ENCODE measurements around the gene TAS2R38. TPM values are rescaled to one million over a fixed set of nuclear protein-coding genes. Genes with fewer than 3 reads are reported as not detected.
A peak's percentile ranks its signal among the peaks of the same experiment; 100 is the strongest.

The TAS2R38 gene
- total RNA-seq, 1 donor from 2014 or later, result not detected

GRCh38 chr7:141946796-141947195 lies 26.8 kb downstream of the TAS2R38 start, which contains the start of gene CLEC5A:
CLEC5A (minus strand) TSS chr7:141946974; CDS start chr7:141946292, 682 bp downstream.
- ATAC-seq (peak; percentile 24 to 41), DNase-seq (no peak)
- no peaks in the 10 kb centered on the region for H3K9me3 ChIP-seq
- H3K27me3 ChIP-seq (ENCODE audit: low read depth), result no peaks in the 10 kb centered on the region
- intact Hi-C loops (cut with DNase I), result no loop called here
- H3K4me3 ChIP-seq, result no peak within 1 kb of the TSS
- no peak within 1 kb of the TSS for H3K27ac ChIP-seq
- no peak for TF ChIP-seq CTCF (IDR thresholded peaks at IDR 0.05)
- H3K4me1 ChIP-seq, result no peaks in the 10 kb centered on the region
- no peaks in the 10 kb centered on the region for H3K36me3 ChIP-seq

- ATAC-seq, result peak; percentile 83
- H3K27ac ChIP-seq, result no peak overlapping the region
- H3K36me3 ChIP-seq, result no peaks in the 10 kb centered on the region
- no peaks in the 10 kb centered on the region for H3K4me1 ChIP-seq
- no peaks in the 10 kb centered on the region for H3K27me3 ChIP-seq (ENCODE audit: low read depth)
- no peak overlapping the region for H3K4me3 ChIP-seq
- intact Hi-C loops (cut with DNase I), result no loop called here
- DNase-seq, result no peak
- H3K9me3 ChIP-seq, result peaks cover 9% of the 10 kb centered on the region
- TF ChIP-seq CTCF (IDR thresholded peaks at IDR 0.05), result no peak
Measured at GRCh38 chr7:141945356-141945755, 28.2 kb downstream of the TAS2R38 start.

GRCh38 chr7:141944811-141945210 lies 28.8 kb downstream of the TAS2R38 start:
- Histone ChIP-seq H3K27me3 (ENCODE audit: low read depth) (no peaks in the 10 kb centered on the region), H3K27ac (no peak overlapping the region), H3K4me1 (no peaks in the 10 kb centered on the region), H3K4me3 (no peak overlapping the region), H3K9me3 (peaks cover 9% of the 10 kb centered on the region), H3K36me3 (no peaks in the 10 kb centered on the region)
- intact Hi-C loops (cut with DNase I), result no loop called here
- DNase-seq, result no peak
- ATAC-seq, result peak; percentile 39 to 67
- TF ChIP-seq CTCF (IDR thresholded peaks at IDR 0.05), result no peak

GRCh38 chr7:141943846-141944245 lies 29.7 kb downstream of the TAS2R38 start:
- H3K4me1 ChIP-seq, result no peaks in the 10 kb centered on the region
- DNase-seq (no peak), ATAC-seq (no peak)
- TF ChIP-seq CTCF (IDR thresholded peaks at IDR 0.05), result no peak
- no peak overlapping the region for H3K4me3 ChIP-seq
- peaks cover 9% of the 10 kb centered on the region for H3K9me3 ChIP-seq
- no peaks in the 10 kb centered on the region for H3K36me3 ChIP-seq
- no peak overlapping the region for H3K27ac ChIP-seq
- intact Hi-C loops (cut with DNase I), result no loop called here
- H3K27me3 ChIP-seq (ENCODE audit: low read depth), result no peaks in the 10 kb centered on the region

GRCh38 chr7:141941075-141941474 lies 32.5 kb downstream of the TAS2R38 start:
- peaks cover 9% of the 10 kb centered on the region for H3K9me3 ChIP-seq
- no peak overlapping the region for H3K27ac ChIP-seq
- no peak for ATAC-seq

More at GRCh38 chr7:141941075-141941474, 32.5 kb downstream of the TAS2R38 start:
- no peaks in the 10 kb centered on the region for H3K4me1 ChIP-seq
- no peaks in the 10 kb centered on the region for H3K36me3 ChIP-seq
- DNase-seq, result no peak
- intact Hi-C loops (cut with DNase I), result no loop called here
- no peaks in the 10 kb centered on the region for H3K27me3 ChIP-seq (ENCODE audit: low read depth)
- H3K4me3 ChIP-seq, result no peak overlapping the region
- TF ChIP-seq CTCF (IDR thresholded peaks at IDR 0.05), result no peak
